Measurements from ENCODE around the gene EPGN.

- TF ChIP-seq CTCF (conservative IDR thresholded peaks at IDR 0.05; ENCODE audit: low read depth, low read length) (no peak), EZH2 (IDR thresholded peaks at IDR 0.05; ENCODE audit: borderline replicate concordance, low read depth, low read length, poor library complexity, severe bottlenecking) (no peak)
Measured at GRCh38 chr4:74308215-74308614, at the start of gene EPGN.
